Suprapubic skin (tissue), 4 donors: ENCODE data around the gene CCL16. TPM values are rescaled to one million over a fixed set of nuclear protein-coding genes. Genes with fewer than 3 reads are reported as not detected.
"Not testable (repeated sequence)": the region's sequence is repeated elsewhere in the genome, so short reads cannot be mapped to it uniquely, and the experiment has no call there.

Experiments
- DNase-seq, 2 donors: peaks; one replicate each; pipeline ENCODE4 v3.0.0-alpha.2; 2019; ENCODE audit warnings: low spot score in 2 of 2
- H3K27ac ChIP-seq: fragments of 200-600 bp; sonication (generic); one replicate; pipeline ENCODE4 v1.5.1; 2019
- H3K27me3 ChIP-seq: fragments of 200-600 bp; sonication (generic); one replicate; pipeline ENCODE4 v1.5.1; 2019
- H3K36me3 ChIP-seq: fragments of 200-600 bp; sonication (generic); one replicate; pipeline ENCODE4 v1.5.1; 2019
- H3K4me1 ChIP-seq: fragments of 200-600 bp; sonication (generic); one replicate; pipeline ENCODE4 v1.5.1; 2019
- H3K4me3 ChIP-seq: fragments of 200-600 bp; sonication (generic); one replicate; pipeline ENCODE4 v1.5.1; 2019; ENCODE audit warnings: mild to moderate bottlenecking
- H3K9me3 ChIP-seq: fragments of 200-600 bp; sonication (generic); one replicate; pipeline ENCODE4 v1.5.1; 2019
- CTCF ChIP-seq, 2 donors: fragments of 200-600 bp in 1 of 2; fragments of 450-650 bp in 1 of 2; sonication (generic) in 1 of 2; IDR thresholded peaks; one replicate each; pipeline ENCODE4 v1.5.1; 2016 to 2019; ENCODE audit warnings: antibody characterized with exemption in 2 of 2, mild to moderate bottlenecking in 1 of 2, moderate library complexity in 1 of 2
- EP300 ChIP-seq: sonication (generic); formaldehyde crosslinking; IDR thresholded peaks from one replicate; pipeline ENCODE4 v1.6.1; 2017; ENCODE audit warnings: antibody characterized with exemption
- POLR2A ChIP-seq, 2 donors: fragments of 450-650 bp; IDR thresholded peaks; one replicate each; pipeline ENCODE4 v1.6.1; 2017; ENCODE audit warnings: antibody characterized with exemption in 2 of 2, mild to moderate bottlenecking in 2 of 2, moderate library complexity in 2 of 2
- POLR2AphosphoS5 ChIP-seq, 3 donors: sonication (generic); formaldehyde crosslinking; IDR thresholded peaks; one replicate each; pipeline ENCODE4 v1.6.1; 2017; ENCODE audit warnings: antibody characterized with exemption in 3 of 3
- WGBS: methylation state at CpG from one replicate; pipeline ENCODE4 v1.1.5; 2018; 5-methylcytosine and 5-hydroxymethylcytosine counted together
- total RNA-seq, 4 donors: library from RNA; depleted of rRNA; stranded (reverse); fragments of >200 nt; gene quantifications; one replicate each; pipeline ENCODE4 v1.1.0, GENCODE V29; 2016

Gene CCL16
- total RNA-seq, 4 donors from 2014 or later = not detected

GRCh38 chr17:35942588-35943186 lies 38.6 kb downstream of the CCL16 start:
- Histone ChIP-seq H3K36me3 (no peaks in the 10 kb centered on the region), H3K27me3 (peaks cover 12% of the 10 kb centered on the region), H3K27ac (no peak overlapping the region), H3K4me3 (no peak overlapping the region), H3K4me1 (no peaks in the 10 kb centered on the region), H3K9me3 (no peaks in the 10 kb centered on the region)
- no peak for TF ChIP-seq CTCF (IDR thresholded peaks at IDR 0.05)
- no peak for TF ChIP-seq POLR2AphosphoS5 (IDR thresholded peaks at IDR 0.05)
- no peak for TF ChIP-seq EP300
- no peak for TF ChIP-seq POLR2A (IDR thresholded peaks at IDR 0.05)
- 57% methylated on average over 9 of the region's 9 CpGs for WGBS
- no peak for DNase-seq

DNA sequence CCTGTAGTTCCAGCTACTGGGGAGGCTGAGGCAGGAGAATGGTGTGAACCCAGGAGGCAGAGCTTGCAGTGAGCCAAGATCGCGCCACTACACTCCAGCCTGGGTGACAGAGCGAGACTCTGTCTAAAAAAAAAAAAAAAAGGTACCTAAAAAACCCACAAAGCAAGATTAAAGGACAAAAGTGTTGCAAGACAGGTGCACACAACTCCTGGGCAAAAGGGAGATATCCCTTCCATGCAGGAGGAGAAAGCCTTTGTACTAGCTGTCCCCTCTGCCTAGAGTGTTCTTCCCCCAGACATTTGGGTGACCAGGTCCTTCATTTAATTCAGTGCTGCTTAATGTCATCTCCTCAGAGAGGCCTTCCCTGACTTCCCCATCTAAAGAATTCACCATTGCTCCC lies 42.8 kb downstream of the CCL16 start:
- H3K4me1 ChIP-seq, H3K27ac ChIP-seq, H3K36me3 ChIP-seq, DNase-seq, H3K9me3 ChIP-seq, H3K27me3 ChIP-seq, H3K4me3 ChIP-seq: not testable (repeated sequence)
- 96% methylated on average over 3 of the region's 3 CpGs for WGBS

GRCh38 chr17:35936063-35936462 lies 45.2 kb downstream of the CCL16 start:
- no peak for TF ChIP-seq CTCF (IDR thresholded peaks at IDR 0.05)
- TF ChIP-seq POLR2AphosphoS5 (IDR thresholded peaks at IDR 0.05) = no peak
- no peak for TF ChIP-seq EP300
- no peak for TF ChIP-seq POLR2A (IDR thresholded peaks at IDR 0.05)
- Histone ChIP-seq H3K9me3 (no peaks in the 10 kb centered on the region), H3K27ac (no peak overlapping the region), H3K36me3 (no peaks in the 10 kb centered on the region), H3K4me1 (no peaks in the 10 kb centered on the region), H3K27me3 (no peaks in the 10 kb centered on the region), H3K4me3 (no peak overlapping the region)
- no peak for DNase-seq
- WGBS = 93% methylated on average over 5 of the region's 5 CpGs

GRCh38 chr17:35934760-35935159 lies 46.5 kb downstream of the CCL16 start:
- Histone ChIP-seq H3K9me3 (no peaks in the 10 kb centered on the region), H3K4me3 (no peak overlapping the region), H3K27me3 (peaks cover under 1% of the 10 kb centered on the region), H3K27ac (no peak overlapping the region), H3K4me1 (peaks cover 8% of the 10 kb centered on the region), H3K36me3 (no peaks in the 10 kb centered on the region)
- TF ChIP-seq EP300 (no peak), CTCF (IDR thresholded peaks at IDR 0.05) (no peak), POLR2AphosphoS5 (IDR thresholded peaks at IDR 0.05) (no peak), POLR2A (IDR thresholded peaks at IDR 0.05) (no peak)
- no peak for DNase-seq
- WGBS = 83% methylated on average over 10 of the region's 10 CpGs

DNA sequence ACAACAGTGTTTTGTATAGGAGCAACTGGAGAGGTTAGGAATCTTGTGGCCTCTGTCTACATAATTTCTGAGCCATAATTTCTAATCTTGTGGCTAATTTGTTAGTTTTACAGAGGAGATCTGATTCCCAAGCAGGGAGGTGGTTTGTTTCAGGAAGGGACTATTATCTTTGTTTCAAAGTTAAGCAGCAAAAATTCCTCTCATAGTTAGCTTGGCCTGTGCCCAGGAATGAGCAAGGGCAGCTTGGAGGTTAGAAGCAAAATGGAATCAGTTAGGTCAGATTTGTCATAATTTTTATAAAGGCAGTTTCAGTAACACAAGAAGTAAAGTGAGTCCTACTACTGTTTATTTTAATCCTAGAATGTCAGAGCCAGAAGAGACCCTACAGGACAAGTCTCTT lies 48.7 kb downstream of the CCL16 start:
- Histone ChIP-seq H3K27ac (no peak overlapping the region), H3K4me1 (peaks cover 8% of the 10 kb centered on the region), H3K27me3 (peaks cover 9% of the 10 kb centered on the region), H3K36me3 (no peaks in the 10 kb centered on the region), H3K9me3 (no peaks in the 10 kb centered on the region), H3K4me3 (no peak overlapping the region)
- no peak for DNase-seq
- no peak for TF ChIP-seq POLR2A (IDR thresholded peaks at IDR 0.05)
- TF ChIP-seq CTCF (IDR thresholded peaks at IDR 0.05) = no peak
- no peak for TF ChIP-seq EP300
- no peak for TF ChIP-seq POLR2AphosphoS5 (IDR thresholded peaks at IDR 0.05)
